Activated CD4-positive, alpha-beta T cell treated with anti-CD3 and anti-CD28 coated beads for 1 hour (primary cell): ENCODE results near the gene ACYP2.
A peak's percentile ranks its signal among the peaks of the same experiment; 100 is the strongest.
"Not testable (repeated sequence)": the region's sequence is repeated elsewhere in the genome, so short reads cannot be mapped to it uniquely, and the experiment has no call there.

ENCODE experiments used
- DNase-seq: peaks from one replicate; pipeline ENCODE4 v3.0.0-alpha.2; 2020

Gene ACYP2

GRCh38 chr2:54099829-54100585, 15.4 kb upstream of the ACYP2 start:
- DNase-seq = no peak

- no peak for DNase-seq
These were observed 14.6 kb upstream of the ACYP2 start for GRCh38 chr2:54100772-54101171.

- DNase-seq = peak; percentile 13
These were observed 11.7 kb upstream of the ACYP2 start for GRCh38 chr2:54103454-54104314.

- peak; percentile 15 for DNase-seq
These were observed 8.6 kb upstream of the ACYP2 start for GRCh38 chr2:54106631-54107454.

GRCh38 chr2:54107455-54107764, 8.0 kb upstream of the ACYP2 start:
- no peak for DNase-seq

- no peak for DNase-seq
These were observed 7.4 kb upstream of the ACYP2 start for GRCh38 chr2:54107903-54108615.

GRCh38 chr2:54109848-54110247, 5.6 kb upstream of the ACYP2 start:
- no peak for DNase-seq

- DNase-seq = not testable (repeated sequence)
These were observed 936 bp upstream of the ACYP2 start for GRCh38 chr2:54114479-54114878.

GRCh38 chr2:54114936-54115283, 505 bp upstream of the ACYP2 start:
- DNase-seq = no peak

- DNase-seq = not testable (repeated sequence)
These were observed 1.2 kb downstream of the ACYP2 start for GRCh38 chr2:54116598-54116997.

GRCh38 chr2:54120950-54121349, 5.5 kb downstream of the ACYP2 start:
- DNase-seq = no peak

GRCh38 chr2:54122171-54122935, 6.9 kb downstream of the ACYP2 start:
- DNase-seq = no peak

- DNase-seq = no peak
These were observed 7.5 kb downstream of the ACYP2 start for GRCh38 chr2:54122939-54123338.

- DNase-seq = not testable (repeated sequence)
These were observed 11.8 kb downstream of the ACYP2 start for GRCh38 chr2:54127174-54127573.

GRCh38 chr2:54133056-54133455, 17.6 kb downstream of the ACYP2 start:
- DNase-seq = no peak

- DNase-seq = no peak
These were observed 23.8 kb downstream of the ACYP2 start for GRCh38 chr2:54139210-54139609.

- no peak for DNase-seq
These were observed 28.4 kb downstream of the ACYP2 start for GRCh38 chr2:54143780-54144179.

GRCh38 chr2:54148391-54148790, 33.0 kb downstream of the ACYP2 start:
- DNase-seq = no peak

- no peak for DNase-seq
These were observed 34.4 kb downstream of the ACYP2 start for GRCh38 chr2:54149638-54150441.

- DNase-seq = no peak
These were observed 42.9 kb downstream of the ACYP2 start for GRCh38 chr2:54158311-54158710.
